Body of pancreas (tissue), 4 donors: ENCODE measurements around the gene SRM.

Experiments
- POLR2A ChIP-seq, 3 donors: fragments of 450-650 bp; IDR thresholded peaks; one replicate each; pipeline ENCODE4 v1.6.1; 2016; ENCODE audit warnings: antibody characterized with exemption in 3 of 3, mild to moderate bottlenecking in 2 of 3
- TF ChIP-seq, protein P1 (sequence below), 7 experiments: fragments of 450-650 bp in 4 of 7; fragments of 200-600 bp in 3 of 7; sonication (generic) in 3 of 7; IDR thresholded peaks; one replicate each; pipeline ENCODE4 v1.5.1; 2016 to 2019; ENCODE audit warnings: antibody characterized with exemption in 7 of 7

DNA sequence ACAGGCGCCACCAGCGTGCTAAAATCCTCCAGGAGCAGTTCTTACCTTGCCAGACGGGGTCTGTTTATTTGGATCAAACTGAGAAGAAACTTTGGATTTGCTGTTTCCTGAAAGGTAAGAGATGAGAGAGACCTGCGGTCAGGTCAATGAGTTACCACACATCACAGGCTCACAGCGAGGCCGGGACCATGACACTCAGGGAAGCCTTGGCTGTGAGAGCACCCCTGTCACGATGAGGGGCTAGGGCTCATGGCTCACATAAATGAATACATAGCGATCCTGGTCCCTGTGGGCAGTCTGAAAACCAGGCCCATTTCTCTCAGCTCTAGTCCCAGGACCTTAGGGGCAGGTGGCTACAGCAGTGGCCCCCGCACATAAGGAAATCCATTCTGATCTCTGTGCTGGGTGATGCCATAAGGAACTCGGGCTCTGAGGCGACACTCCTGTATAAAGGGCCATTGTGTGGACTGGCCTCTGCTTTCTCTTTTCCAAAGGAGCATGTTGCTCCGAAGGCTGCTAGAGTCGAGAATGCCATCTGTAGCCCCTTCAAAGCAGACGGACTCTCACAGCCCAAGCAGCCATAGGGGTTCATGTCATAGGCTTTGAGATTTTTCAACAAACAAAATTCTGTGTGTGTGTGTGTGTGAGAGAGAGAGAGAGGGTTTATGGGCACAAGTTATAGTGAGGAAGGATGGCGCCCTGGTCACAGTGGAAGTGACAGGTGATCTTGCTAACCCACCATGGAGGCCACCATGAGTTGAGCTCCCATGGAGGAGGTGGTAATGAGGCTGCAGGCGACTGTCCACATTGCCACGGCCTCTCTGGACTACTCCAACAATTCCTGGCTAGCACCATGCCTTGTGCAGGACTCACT lies 9.0 kb upstream of the SRM start:
- TF ChIP-seq, protein P1, sequence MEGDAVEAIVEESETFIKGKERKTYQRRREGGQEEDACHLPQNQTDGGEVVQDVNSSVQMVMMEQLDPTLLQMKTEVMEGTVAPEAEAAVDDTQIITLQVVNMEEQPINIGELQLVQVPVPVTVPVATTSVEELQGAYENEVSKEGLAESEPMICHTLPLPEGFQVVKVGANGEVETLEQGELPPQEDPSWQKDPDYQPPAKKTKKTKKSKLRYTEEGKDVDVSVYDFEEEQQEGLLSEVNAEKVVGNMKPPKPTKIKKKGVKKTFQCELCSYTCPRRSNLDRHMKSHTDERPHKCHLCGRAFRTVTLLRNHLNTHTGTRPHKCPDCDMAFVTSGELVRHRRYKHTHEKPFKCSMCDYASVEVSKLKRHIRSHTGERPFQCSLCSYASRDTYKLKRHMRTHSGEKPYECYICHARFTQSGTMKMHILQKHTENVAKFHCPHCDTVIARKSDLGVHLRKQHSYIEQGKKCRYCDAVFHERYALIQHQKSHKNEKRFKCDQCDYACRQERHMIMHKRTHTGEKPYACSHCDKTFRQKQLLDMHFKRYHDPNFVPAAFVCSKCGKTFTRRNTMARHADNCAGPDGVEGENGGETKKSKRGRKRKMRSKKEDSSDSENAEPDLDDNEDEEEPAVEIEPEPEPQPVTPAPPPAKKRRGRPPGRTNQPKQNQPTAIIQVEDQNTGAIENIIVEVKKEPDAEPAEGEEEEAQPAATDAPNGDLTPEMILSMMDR (IDR thresholded peaks at IDR 0.05), result no peak
- TF ChIP-seq POLR2A (IDR thresholded peaks at IDR 0.05), result no peak
